ENCODE measurements around the gene TTYH3. TPM values are rescaled to one million over a fixed set of nuclear protein-coding genes. Genes with fewer than 3 reads are reported as not detected.

TTYH3 gene
- total RNA-seq, 2 donors from 2014 or later: 11.2 to 32.0 TPM

- ATAC-seq: no peak
- intact Hi-C loops (cut with DNase I): no loop called here
- H3K9me3 ChIP-seq: no peaks in the 10 kb centered on the region
Observed at GRCh38 chr7:2711895-2712675, 80.3 kb downstream of the TTYH3 start.

DNA sequence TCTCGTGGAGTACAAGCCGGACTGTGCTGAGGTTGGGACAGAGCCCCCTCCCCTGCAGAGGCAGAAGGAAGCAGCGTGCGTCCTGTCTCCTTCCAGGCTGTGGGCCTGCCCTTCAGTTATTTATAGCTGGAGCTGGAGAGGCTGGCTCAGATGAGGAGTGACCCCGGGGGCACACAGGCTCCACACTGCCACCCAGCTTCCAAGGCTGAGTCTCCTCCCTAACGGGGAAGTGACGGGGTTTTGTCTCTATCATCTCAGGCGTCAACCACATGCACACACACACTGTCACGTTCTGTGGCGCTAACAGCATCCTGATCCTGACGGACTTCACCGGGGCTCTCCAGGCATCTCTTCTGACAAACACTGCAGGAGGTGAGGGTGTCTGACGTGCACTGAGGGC is 81.6 kb downstream of the TTYH3 start:
- H3K9me3 ChIP-seq: no peaks in the 10 kb centered on the region
- WGBS, 2 donors: 77 to 80% methylated on average over 8 to 13 of the region's 13 CpGs
- no peaks in the 10 kb centered on the region for H3K36me3 ChIP-seq (replicated peaks in 1 of 2; ENCODE audit: insufficient read depth in 1 of 2, low read depth in 2 of 2)
- no peaks in the 10 kb centered on the region for H3K27me3 ChIP-seq
- TF ChIP-seq POLR2A (IDR thresholded peaks at IDR 0.05): no peak
- TF ChIP-seq, protein P1, sequence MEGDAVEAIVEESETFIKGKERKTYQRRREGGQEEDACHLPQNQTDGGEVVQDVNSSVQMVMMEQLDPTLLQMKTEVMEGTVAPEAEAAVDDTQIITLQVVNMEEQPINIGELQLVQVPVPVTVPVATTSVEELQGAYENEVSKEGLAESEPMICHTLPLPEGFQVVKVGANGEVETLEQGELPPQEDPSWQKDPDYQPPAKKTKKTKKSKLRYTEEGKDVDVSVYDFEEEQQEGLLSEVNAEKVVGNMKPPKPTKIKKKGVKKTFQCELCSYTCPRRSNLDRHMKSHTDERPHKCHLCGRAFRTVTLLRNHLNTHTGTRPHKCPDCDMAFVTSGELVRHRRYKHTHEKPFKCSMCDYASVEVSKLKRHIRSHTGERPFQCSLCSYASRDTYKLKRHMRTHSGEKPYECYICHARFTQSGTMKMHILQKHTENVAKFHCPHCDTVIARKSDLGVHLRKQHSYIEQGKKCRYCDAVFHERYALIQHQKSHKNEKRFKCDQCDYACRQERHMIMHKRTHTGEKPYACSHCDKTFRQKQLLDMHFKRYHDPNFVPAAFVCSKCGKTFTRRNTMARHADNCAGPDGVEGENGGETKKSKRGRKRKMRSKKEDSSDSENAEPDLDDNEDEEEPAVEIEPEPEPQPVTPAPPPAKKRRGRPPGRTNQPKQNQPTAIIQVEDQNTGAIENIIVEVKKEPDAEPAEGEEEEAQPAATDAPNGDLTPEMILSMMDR (IDR thresholded peaks at IDR 0.05): no peak
- no peak overlapping the region for H3K4me3 ChIP-seq
- no peak overlapping the region for H3K27ac ChIP-seq
- DNase-seq (no peak), ATAC-seq (no peak)
- intact Hi-C loops (cut with DNase I): no loop called here
- H3K4me1 ChIP-seq: peaks cover 20% of the 10 kb centered on the region

More at GRCh38 chr7:2711895-2712675, 80.3 kb downstream of the TTYH3 start:
- Histone ChIP-seq H3K27ac (no peak overlapping the region), H3K4me3 (no peak overlapping the region), H3K4me1 (peaks cover 11% of the 10 kb centered on the region), H3K27me3 (no peaks in the 10 kb centered on the region), H3K36me3 (replicated peaks in 1 of 2; ENCODE audit: insufficient read depth in 1 of 2, low read depth in 2 of 2) (no peaks in the 10 kb centered on the region)
- WGBS, 2 donors: 89 to 90% methylated on average over 6 to 25 of the region's 25 CpGs
- TF ChIP-seq, protein P1 (IDR thresholded peaks at IDR 0.05): no peak
- TF ChIP-seq POLR2A (IDR thresholded peaks at IDR 0.05): no peak
- no peak for DNase-seq

- intact Hi-C loops (cut with DNase I): no loop called here
Observed at GRCh38 chr7:2713978-2714377, 82.2 kb downstream of the TTYH3 start.

More at GRCh38 chr7:2713978-2714377, 82.2 kb downstream of the TTYH3 start:
- TF ChIP-seq, protein P1 (IDR thresholded peaks at IDR 0.05): no peak
- TF ChIP-seq POLR2A (IDR thresholded peaks at IDR 0.05): no peak
- H3K27ac ChIP-seq: no peak overlapping the region
- ATAC-seq: no peak
- no peaks in the 10 kb centered on the region for H3K27me3 ChIP-seq
- H3K4me3 ChIP-seq: no peak overlapping the region
- H3K36me3 ChIP-seq (replicated peaks in 1 of 2; ENCODE audit: insufficient read depth in 1 of 2, low read depth in 2 of 2): no peaks in the 10 kb centered on the region
- 85 to 95% methylated on average over 12 of the region's 12 CpGs for WGBS, 2 donors
- H3K9me3 ChIP-seq: no peaks in the 10 kb centered on the region
- DNase-seq: no peak
- peaks cover 20% of the 10 kb centered on the region for H3K4me1 ChIP-seq

Other genes with a start within 250 kb of the TTYH3 start
- gene CHST12, start 228.4 kb upstream of the TTYH3 start, total RNA-seq: 10 to 100 TPM in 1 of 2 donors, 1 to 10 TPM in 1; 4.7 to 11.2 TPM
- not detected for gene GRIFIN, start 155.6 kb upstream of the TTYH3 start, total RNA-seq
- 100 to 1,000 TPM in 1 of 2 donors, 10 to 100 TPM in 1; 47.8 to 142 TPM for gene LFNG, start 112.2 kb upstream of the TTYH3 start, total RNA-seq
- gene BRAT1, start 76.5 kb upstream of the TTYH3 start, total RNA-seq: 10 to 100 TPM; 36.6 to 46.8 TPM
- gene IQCE, start 73.0 kb upstream of the TTYH3 start, total RNA-seq: 10 to 100 TPM in 1 of 2 donors, 1 to 10 TPM in 1; 7.8 to 73.2 TPM
- not detected for gene AMZ1, start 56.2 kb downstream of the TTYH3 start, total RNA-seq
- 10 to 100 TPM; 12.2 to 17.5 TPM for gene GNA12, start 212.3 kb downstream of the TTYH3 start, total RNA-seq